Stimulated activated CD4-positive, alpha-beta T cell treated with anti-CD3 and anti-CD28 coated beads, Interleukin-15, amount 100 ng/mL, for 48 hours (primary cell): ENCODE measurements around the gene TNFSF12.

Experiments
- DNase-seq, 2 donors: peaks; one replicate each; pipeline ENCODE4 v3.0.0-alpha.2; 2020; ENCODE audit warnings: low read depth in 2 of 2

TNFSF12 gene

GRCh38 chr17:7569571-7569970 is 20.7 kb downstream of the TNFSF12 start:
- DNase-seq: no peak

DNA sequence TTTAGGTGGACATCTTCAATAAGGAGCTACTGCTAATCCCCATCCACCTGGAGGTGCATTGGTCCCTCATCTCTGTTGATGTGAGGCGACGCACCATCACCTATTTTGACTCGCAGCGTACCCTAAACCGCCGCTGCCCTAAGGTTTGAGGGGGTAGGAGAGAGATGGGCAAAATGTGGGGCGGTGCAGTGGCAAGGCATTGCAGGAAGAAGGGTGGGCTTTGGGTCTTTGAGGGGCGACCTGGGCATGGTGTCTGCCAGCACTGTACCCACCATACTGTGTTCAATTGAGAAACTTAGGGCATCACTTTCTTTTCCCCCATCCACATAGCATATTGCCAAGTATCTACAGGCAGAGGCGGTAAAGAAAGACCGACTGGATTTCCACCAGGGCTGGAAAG is 21.5 kb downstream of the TNFSF12 start:
- DNase-seq: no peak

DNA sequence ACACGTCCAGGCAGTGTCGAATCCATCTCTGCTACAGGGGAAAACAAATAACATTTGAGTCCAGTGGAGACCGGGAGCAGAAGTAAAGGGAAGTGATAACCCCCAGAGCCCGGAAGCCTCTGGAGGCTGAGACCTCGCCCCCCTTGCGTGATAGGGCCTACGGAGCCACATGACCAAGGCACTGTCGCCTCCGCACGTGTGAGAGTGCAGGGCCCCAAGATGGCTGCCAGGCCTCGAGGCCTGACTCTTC is 23.4 kb downstream of the TNFSF12 start:
- peak in 1 of 2 donors; percentile 99 for DNase-seq

GRCh38 chr17:7572588-7573323 is 23.9 kb downstream of the TNFSF12 start:
- peak in 1 of 2 donors; percentile 100 for DNase-seq

DNA sequence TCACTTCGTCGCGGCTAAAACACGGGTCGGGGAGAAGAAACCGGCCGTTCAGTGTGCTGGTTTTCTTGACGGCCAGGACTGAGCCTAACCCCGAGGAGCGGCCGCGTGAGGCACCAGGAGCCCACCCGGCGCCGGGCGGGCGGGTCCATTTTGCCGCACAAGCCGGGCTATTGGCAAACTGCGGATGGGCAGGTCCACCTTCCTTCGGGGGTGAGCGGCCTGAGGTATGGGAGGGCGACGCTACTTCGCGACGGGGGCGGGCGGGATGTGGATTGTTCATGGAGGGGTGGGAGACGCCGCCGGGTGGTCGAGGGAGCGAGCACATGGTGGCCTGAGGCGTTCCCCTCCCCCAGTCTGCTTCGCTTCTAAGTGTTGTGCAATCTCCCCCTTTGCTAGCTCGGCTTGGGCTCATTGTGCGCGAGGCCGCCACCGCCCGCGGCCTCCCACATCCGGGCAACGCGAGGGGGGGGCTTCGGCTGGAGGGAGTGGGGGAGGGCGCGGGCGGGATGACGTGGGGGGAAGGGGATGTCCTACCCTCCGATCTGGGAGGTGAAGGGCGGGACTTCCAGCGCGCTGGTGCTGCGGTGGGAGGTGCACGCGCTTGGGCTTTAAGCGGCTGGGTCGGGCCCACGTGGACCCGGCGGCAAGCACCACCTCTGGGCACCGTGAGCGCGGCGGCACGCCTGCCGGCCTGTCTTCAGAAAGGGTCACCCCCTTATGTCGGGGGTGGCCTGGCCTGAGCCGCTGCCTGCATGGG is 24.6 kb downstream of the TNFSF12 start:
- DNase-seq: peak; percentile 85 to 86

DNA sequence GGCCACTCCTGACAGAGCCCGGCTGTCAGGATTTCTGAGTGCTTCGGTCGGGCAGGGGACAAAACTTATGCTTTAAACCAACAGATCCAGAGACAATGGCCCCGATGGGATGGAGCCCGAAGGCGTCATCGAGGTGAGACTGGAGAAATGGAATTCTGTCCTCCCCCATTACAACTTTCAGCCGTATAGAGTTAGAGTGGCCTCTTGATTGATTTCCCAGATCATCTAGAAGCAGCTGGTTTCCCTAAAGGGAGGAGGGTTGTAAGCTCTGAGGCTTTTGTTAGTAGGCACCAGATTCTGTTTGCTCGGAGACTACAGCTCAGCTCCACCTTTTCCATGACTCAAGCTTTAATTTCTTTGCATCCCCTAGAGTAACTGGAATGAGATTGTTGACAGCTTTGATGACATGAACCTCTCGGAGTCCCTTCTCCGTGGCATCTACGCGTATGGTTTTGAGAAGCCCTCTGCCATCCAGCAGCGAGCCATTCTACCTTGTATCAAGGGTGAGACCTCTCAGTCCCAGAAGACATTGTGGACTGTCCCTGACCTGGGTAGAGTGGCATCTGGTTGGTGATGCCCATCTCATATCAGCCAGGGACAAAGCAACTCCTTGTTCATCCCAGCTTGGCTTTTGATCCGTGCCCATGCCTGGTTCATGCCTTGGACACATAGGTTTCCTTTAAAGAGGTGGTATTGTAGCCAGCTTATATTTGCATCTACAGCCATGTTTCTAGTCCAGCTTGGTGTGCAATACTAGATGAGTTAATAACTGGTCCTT is 25.5 kb downstream of the TNFSF12 start:
- DNase-seq: no peak

DNA sequence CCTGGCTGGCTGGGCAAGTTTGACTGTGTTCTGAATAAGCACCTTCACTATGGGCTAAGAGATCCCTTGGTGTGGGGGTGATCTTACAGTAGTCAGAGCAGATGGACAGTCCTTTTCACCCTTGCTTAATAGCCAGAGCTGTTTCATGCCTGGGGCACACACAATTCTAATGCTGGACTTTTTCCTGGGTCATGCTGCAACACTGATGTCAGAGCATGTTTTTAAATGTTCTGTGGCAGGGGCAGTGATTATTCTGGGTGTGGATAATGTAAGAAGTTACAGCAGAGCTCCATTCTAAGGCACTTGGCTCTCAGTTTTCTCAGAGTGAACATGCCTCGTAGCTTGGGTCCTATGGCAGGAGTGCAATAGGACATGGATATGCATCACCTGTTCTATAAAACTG is 26.6 kb downstream of the TNFSF12 start:
- DNase-seq: no peak

DNA sequence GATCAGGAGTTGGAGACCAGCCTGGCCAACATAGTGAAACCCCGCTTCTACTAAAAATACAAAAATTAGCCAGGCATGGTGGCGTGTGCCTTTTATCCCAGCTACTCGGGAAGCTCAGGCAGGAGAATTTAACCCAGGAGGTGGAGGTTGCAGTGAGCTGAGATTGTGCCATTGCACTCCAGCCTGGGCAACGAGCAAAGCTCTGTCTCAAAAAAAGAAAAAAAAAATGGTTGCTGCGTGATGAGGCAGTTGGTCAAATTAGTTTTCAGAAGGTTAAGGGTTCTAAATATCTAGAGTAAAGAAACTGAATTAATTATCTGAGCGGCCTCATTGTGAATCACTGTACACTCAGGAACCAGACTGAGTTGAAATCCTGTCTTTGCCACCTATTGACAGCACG is 27.1 kb downstream of the TNFSF12 start:
- DNase-seq: no peak

DNA sequence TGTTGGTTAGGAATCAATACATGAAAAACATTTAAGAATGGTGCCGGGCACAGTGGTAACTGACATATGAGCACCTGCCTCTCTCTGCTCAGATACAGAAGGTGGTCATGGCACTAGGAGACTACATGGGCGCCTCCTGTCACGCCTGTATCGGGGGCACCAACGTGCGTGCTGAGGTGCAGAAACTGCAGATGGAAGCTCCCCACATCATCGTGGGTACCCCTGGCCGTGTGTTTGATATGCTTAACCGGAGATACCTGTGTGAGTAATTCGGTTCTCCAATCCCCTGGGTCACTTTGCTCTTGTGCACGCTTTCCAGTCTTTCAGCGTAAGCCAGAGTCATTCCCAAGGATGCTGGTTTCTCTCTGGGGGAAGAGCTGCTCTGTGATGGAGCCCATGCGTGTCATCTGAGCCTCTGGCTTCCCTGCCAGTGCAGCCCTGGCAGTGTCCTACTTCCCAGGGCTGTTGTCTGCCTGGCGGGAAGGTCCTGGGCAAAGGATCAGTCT is 27.6 kb downstream of the TNFSF12 start:
- DNase-seq: no peak

- DNase-seq: no peak
These were observed 28.7 kb downstream of the TNFSF12 start for GRCh38 chr17:7577327-7578199.

DNA sequence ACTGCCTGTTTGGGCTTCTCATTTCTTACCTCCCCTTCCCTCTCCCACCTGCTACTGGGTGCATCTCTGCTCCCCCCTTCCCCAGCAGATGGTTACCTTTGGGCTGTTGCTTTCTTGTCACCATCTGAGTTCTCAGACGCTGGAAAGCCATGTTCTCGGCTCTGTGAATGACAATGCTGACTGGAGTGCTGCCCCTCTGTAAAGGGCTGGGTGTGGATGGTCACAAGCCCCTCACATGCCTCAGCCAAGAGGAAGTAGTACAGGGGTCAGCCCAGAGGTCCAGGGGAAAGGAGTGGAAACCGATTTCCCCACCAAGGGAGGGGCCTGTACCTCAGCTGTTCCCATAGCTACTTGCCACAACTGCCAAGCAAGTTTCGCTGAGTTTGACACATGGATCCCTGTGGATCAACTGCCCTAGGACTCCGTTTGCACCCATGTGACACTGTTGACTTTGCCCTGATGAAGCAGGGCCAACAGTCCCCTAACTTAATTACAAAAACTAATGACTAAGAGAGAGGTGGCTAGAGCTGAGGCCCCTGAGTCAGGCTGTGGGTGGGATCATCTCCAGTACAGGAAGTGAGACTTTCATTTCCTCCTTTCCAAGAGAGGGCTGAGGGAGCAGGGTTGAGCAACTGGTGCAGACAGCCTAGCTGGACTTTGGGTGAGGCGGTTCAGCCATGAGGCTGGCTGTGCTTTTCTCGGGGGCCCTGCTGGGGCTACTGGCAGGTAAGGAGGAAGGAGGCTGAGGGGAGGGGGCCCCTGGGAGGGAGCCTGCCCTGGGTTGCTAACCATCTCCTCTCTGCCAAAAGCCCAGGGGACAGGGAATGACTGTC is 30.4 kb downstream of the TNFSF12 start, which contains the start of gene CD68:
CD68 (plus strand) TSS at position 638 of the 833 bp plus-strand sequence; CDS start at position 678, 40 bp downstream.
- peak; percentile 67 to 74 for DNase-seq

DNA sequence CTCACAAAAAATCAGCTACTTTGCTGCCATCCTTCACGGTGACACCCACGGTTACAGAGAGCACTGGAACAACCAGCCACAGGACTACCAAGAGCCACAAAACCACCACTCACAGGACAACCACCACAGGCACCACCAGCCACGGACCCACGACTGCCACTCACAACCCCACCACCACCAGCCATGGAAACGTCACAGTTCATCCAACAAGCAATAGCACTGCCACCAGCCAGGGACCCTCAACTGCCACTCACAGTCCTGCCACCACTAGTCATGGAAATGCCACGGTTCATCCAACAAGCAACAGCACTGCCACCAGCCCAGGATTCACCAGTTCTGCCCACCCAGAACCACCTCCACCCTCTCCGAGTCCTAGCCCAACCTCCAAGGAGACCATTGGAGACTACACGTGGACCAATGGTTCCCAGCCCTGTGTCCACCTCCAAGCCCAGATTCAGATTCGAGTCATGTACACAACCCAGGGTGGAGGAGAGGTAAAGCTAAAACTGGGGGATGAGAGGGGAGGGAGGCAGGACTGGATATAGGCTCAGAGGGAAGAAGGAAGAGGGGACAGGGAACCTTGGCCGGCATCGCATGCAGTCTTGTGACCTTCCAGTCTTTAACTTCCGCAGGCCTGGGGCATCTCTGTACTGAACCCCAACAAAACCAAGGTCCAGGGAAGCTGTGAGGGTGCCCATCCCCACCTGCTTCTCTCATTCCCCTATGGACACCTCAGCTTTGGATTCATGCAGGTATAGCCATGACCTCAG is 31.2 kb downstream of the TNFSF12 start:
- no peak for DNase-seq

DNA sequence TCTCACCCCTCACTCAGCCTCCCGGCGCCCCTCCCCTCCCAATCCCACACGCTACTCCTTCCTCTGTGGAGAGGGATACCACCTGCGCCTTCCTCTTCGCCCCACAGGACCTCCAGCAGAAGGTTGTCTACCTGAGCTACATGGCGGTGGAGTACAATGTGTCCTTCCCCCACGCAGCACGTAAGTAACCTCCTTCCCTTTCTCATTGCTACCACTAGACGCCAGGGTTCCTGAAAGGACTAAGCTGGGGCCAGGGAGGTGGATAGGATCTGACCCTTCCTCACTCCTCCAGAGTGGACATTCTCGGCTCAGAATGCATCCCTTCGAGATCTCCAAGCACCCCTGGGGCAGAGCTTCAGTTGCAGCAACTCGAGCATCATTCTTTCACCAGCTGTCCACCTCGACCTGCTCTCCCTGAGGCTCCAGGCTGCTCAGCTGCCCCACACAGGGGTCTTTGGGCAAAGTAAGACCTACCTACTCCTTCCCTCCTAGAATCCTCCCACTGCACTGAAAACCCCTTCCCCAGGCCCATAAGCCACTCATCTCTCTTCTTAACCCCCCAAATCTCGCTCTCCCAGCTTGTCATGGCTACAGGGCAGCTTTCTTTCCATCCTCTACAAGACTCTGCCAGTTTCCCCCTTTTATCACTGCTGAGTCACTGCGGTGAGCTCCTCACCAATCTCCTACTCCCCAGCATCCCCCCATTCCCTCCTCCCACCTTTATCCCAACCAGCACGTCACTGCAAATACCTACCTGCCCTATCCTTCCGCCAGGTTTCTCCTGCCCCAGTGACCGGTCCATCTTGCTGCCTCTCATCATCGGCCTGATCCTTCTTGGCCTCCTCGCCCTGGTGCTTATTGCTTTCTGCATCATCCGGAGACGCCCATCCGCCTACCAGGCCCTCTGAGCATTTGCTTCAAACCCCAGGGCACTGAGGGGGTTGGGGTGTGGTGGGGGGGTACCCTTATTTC is 32.0 kb downstream of the TNFSF12 start:
- DNase-seq: no peak

DNA sequence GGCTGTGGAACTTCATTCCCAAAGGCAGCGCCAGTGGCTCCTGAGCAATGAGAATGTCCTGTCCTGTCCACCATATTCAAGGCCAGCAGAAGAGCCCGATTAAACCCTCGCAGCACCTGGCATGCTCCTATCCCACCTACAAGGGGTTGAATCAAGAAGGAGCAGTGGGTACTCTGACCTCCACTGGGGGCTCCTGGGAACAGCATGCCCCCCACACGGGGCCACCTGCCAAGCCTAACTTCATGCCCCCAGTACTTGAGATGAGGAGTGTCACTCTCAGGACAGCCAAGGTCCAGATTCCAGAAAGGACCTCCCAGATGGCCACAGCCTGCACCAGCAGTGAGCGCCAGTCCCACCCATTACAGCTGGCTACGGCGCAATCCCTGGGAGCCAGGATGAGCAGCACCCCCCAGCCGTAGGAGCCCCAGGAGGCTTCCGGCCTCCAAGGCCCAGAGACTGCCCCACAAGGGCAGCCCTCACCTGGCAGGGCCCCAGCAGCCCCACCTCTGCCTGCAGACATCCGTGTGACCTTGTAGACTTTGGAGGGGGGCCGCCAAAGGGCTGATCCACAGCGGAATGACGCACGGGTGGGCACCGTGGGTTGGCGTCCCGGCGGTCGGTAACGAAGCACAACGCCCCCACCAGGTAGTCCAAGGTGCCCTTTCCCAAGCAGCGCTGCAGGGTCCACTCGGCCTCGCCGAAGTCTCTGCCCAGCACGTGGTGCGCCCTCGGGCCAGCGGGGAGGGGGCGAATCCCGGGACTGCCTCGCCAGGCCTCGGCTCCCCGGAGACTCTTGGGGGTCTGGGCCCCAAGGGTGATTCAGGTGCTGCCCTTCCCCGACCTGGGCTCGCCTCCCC is 33.8 kb downstream of the TNFSF12 start:
- no peak for DNase-seq

DNA sequence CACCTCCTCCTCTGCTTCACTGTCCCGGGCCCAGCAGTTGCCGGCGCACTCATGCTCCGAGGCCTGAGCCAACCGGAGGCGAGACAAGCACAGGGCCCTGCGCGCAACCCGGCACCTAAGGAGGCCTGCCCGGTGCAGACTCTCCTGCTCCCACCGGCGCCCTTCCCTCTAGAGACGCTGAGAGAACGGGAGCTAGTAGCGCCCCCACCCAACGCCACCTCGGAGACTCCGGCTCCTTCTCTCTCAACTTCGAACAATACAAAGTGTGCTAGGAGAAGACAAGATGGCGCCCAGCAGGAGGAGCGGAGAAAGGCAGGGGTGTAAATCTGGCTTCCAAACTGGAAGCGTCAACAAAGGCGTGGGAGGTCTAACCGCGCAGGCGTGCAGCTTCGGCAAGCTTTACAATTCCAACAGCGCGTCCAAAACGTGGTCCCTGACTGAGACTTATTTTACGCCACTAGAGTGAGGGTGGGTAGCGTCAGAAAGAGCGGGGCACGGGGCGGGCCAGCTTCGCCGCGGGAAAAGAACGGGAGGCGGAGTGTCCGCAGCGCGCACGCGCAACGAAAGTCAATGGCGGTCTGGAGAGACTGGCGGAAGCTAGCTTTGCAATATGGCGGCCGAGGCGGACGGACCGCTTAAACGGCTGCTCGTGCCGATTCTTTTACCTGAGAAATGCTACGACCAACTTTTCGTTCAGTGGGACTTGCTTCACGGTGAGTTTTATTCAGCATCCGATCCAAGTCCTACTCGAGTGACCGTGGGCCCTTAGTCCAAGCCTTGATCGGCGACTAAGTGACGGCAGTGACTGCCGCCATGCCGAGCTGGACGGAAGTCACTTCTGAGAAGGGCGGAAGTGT is 34.6 kb downstream of the TNFSF12 start, which contains the start of gene MPDU1:
MPDU1 (plus strand) TSS at position 600 of the 857 bp plus-strand sequence; CDS start at position 611, 11 bp downstream.
- DNase-seq: peak; percentile 93 to 94

DNA sequence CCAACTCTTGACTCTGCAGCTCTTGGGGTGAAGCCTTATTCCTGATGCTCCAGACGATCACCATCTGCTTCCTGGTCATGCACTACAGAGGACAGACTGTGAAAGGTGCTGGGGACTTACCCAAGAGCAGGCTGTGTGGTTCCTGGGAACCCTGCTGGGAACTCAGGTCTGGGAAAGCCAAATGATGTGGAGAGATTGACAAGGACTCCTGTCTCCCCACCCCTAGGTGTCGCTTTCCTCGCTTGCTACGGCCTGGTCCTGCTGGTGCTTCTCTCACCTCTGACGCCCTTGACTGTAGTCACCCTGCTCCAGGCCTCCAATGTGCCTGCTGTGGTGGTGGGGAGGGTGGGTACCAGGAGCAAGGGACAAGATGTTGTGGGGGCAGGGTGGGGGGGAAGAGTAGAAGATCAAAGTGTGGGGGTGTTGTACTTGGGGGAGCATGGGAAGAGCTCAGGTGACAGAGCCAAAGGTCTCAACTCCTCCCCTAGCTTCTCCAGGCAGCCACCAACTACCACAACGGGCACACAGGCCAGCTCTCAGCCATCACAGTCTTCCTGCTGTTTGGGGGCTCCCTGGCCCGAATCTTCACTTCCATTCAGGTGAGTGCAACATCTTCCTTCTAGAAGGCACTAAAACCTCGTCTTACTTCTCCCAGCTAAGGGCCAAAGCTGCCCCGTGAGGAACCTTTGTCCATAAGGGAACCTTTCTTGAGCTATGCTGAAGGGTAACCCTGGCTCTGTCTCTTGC is 38.0 kb downstream of the TNFSF12 start:
- no peak for DNase-seq
